ENCODE measurements around the gene GORASP1.

The GORASP1 gene

DNA sequence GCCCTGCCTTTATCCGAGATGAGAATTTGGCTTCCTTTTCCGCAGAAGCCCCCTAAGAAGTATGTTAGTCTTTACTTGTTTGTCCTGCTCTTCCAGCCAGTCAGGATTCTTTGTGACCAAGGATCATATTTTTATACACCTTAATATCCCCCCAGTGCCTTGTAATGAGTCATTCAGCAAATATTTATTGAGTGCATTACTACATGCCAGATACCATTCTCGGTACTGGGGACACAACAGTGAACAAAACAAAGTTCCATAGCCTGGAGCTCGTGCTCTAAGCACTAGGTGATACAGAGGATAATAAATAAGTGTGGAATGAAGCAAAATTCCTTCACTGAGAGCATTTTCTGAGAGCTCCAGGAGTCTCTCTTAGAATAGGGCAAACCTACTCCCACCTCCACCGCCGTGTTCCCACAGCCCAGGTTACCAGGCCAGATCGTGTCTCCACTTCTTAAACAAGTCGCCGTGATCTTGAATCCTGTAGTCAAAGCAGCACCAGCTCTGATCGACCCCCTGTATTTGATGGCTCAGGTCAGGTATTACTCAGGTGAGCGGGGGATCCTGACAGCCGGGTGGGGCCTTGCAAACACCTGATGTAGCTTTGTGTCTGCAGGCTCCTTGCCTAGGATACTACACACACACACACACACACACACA lies 18.5 kb upstream of the GORASP1 start:
- no peak for DNase-seq (ENCODE audit: low spot score)

DNA sequence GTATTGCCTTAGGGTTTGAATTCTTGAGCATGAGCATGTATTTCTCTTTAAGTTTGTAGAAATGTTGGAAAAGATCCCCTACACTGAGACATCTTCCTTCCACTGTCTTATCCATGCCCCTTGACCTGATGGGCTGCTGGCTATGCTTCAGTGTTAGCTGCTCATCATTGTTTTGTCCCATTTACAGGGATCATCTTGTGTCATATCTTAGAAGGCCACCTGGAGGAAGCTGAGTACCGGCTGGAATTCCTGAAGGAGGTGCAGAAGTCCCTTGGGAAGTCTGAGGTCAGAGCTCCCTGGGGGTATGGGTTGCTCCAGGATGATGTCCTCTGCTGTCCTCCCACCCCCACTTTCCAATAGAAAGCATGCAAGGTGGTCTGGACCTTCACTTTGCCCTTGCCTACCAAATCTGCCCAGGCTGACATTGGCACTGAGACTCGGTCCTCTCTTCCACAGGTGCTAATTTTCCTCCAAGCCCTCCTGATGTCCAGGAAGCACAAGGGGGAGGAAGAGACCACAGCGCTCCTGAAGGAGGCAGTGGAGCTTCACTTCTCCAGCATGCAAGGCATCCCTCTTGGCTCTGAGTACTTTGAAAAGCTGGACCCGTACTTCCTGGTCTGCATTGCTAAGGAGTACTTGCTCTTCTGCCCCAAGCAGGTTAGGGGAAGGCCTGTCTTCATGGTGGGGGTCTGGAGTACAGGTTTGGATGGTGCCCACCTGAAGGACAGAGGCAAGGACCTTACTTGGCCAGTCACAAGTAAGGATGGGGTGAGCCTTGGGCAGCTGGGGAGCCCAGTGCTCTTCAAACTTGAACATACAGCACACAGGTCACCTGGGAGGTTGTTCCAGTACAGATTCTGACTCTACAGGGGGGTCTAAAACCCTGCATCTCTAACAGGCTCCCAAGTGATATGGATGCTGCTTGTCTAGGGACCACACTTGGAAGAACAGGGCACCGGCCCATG lies 17.7 kb upstream of the GORASP1 start:
- DNase-seq (ENCODE audit: low spot score): no peak

DNA sequence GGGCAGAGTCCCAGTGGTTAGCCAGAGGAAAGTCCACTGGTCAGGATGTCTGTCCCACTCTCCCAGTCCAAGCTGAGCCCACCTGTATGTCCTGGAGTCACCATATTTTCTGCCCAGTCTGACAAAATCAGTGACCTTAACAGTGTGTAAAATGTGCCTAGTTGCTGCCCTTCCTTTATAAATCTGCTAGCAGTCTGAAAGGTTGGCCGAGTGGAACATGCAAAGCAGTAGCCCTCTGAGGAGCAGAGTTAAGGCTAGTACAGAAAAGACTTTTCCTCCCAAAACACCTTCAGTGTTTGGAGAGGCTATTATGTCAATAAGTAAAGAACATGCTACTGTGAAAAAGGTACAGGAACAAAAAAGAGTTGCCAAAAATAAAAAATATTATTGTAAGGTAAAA lies 15.4 kb upstream of the GORASP1 start:
- DNase-seq (ENCODE audit: low spot score): no peak

DNA sequence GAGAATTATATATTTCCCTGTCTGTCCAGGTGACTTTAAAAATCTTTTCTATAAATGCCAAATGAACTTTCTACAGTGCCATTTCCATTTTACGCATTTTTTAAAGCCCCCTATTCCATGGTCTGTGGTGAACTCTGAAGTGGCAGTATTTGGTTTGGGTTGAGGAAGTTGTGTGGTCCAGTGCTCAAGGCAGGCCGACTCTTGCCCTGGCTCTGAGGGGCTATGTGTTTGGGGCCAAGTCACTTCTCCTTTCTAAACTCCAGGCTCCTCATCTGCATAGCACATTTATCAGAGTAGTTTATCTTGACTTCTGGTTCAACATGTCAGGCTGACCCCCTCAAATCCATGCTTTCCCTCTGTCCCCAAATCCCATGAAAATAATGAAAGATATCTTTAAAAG lies 14.2 kb upstream of the GORASP1 start:
- no peak for DNase-seq (ENCODE audit: low spot score)

GRCh38 chr3:39118931-39119660 lies 11.7 kb upstream of the GORASP1 start:
- DNase-seq (ENCODE audit: low spot score): no peak

DNA sequence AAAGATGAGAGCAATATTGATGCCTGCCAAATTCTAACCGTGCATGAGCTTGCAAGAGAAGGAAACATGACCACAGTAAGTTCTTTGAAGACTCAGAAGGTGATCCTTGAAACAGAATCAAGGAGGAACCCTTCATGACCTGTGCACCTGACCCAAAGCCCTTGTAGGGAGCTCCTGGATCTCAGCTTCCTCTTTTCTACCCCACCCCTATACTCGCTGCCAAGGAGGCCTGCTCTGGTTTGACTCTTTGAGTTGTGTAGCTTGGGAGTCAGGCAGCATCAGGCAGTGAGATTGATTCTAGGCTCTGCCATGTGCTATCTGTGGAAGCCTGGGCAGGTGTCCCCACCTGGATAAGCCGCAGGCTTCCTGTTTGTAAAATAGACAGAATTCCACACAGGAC lies 10.7 kb upstream of the GORASP1 start:
- DNase-seq (ENCODE audit: low spot score): no peak

GRCh38 chr3:39115870-39116269 lies 8.4 kb upstream of the GORASP1 start:
- DNase-seq (ENCODE audit: low spot score): no peak

- no peak for DNase-seq (ENCODE audit: low spot score)
These were observed 7.0 kb upstream of the GORASP1 start for GRCh38 chr3:39114456-39114855.

DNA sequence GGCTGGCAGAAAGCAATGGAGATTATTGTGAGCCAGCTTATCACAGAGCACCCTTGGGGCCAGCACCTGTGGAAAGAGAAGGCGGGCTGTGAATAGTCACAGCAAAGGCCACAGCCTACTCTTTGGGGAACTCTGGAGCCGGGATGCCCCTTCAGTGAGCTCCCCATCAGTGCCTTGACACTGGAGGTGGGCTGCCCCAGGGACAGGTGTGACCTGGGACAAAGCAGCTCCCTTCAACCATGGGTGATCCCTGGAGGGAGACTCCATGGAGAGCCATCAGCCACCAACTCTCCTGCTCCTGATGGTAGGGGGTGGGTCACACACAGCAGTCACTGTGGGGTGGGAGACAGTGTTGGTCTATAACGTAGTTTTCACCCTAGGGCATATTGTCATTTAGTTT lies 5.9 kb upstream of the GORASP1 start:
- no peak for DNase-seq (ENCODE audit: low spot score)

DNA sequence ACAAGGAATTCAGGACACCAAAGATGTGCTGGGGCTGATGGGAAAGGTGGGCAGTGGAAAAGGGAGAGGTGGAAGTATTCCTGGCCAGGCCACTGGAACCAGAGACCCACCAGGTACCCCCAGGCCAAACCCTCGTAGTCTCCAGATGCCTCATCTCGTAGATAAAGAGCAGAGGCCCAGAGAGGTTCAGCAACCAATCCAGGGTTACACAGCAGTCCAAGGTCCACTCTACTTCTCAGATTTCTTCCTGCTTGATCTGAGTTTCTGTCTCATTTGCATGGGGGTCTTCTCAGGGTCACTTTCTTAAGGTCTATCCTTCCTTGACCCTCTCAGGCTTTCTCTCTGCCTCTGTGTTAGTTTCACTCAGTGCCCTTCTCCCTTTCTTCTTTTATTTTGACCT lies 5.1 kb upstream of the GORASP1 start:
- no peak for DNase-seq (ENCODE audit: low spot score)

- no peak for DNase-seq (ENCODE audit: low spot score)
These were observed 4.7 kb upstream of the GORASP1 start for GRCh38 chr3:39112113-39112512.

- no peak for DNase-seq (ENCODE audit: low spot score)
These were observed 2.7 kb upstream of the GORASP1 start for GRCh38 chr3:39110041-39110639.

- no peak for DNase-seq (ENCODE audit: low spot score)
These were observed 1.7 kb upstream of the GORASP1 start for GRCh38 chr3:39109086-39109485.

- no peak for DNase-seq (ENCODE audit: low spot score)
These were observed 828 bp upstream of the GORASP1 start for GRCh38 chr3:39108200-39108710.

DNA sequence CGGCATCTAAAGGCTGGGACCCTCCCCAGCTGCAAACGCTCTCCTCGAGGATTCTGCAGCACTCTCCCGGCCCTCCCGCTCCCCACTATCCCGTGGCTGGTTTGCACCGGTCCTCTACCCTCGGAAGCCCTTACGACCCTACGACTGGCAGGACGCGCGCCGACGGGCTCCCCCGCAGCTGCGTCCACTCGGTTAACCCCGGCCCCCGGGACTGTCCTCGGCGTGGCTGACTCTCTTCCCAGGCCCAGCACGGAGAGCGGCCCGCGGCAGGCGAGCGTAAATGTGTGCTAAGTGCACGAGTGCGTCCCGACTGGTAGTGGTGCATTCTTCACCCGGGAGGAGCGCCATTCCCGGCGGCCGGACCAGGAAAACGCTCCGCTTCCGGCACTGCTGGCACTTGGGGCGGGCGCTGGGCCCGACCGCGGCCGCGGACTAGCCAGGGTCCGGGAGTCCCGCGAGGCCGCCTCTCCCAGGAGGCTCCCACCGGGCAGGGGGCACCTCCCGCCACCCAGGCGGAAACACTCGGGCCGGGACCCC lies 508 bp downstream of the GORASP1 start:
- DNase-seq (ENCODE audit: low spot score): peak; percentile 85

DNA sequence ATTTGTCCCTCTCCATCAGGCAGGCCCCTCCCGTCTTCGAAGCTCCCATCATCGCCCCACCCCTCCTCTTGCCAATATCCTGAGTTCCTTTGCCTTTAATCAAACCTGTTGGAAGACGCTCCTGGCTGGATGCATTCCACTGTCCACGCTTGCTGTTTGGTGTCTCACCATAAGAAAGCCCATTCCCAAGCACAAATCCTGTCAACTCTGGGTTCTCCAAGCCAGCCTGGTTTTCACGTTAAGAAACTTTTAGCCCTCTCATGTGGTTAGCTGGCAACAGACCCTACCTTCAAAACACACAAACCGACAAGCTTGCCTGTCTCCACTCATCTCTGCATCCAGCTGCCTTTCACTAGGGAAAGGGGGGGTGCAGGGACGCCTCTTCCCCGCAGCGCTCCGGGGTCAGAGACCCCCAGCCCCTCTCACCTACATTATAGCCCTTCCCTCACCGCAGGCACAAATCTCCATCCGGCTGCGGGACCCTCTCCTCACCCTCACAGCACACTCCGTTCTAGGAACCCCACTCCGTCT lies 1.1 kb downstream of the GORASP1 start:
- DNase-seq (ENCODE audit: low spot score): peak; percentile 50

DNA sequence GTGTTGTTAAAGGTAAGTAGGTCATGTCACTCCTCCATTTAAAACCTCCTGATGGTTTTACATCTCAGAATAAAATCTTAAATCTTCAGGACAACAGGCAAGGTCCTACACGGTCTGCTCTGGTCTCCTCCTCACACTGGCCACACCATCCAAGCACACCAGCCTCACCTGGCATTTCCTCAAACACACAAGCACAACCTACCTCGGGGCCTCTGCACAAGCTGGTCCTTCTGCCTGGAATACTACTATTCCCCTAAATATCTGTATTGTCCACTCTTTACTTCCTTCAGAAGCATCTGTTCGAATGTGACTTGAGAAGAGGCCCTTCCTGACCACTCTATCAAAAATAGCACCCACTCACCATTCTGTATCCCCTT lies 1.8 kb downstream of the GORASP1 start:
- DNase-seq (ENCODE audit: low spot score): no peak

- DNase-seq (ENCODE audit: low spot score): no peak
These were observed 2.3 kb downstream of the GORASP1 start for GRCh38 chr3:39104961-39105686.

DNA sequence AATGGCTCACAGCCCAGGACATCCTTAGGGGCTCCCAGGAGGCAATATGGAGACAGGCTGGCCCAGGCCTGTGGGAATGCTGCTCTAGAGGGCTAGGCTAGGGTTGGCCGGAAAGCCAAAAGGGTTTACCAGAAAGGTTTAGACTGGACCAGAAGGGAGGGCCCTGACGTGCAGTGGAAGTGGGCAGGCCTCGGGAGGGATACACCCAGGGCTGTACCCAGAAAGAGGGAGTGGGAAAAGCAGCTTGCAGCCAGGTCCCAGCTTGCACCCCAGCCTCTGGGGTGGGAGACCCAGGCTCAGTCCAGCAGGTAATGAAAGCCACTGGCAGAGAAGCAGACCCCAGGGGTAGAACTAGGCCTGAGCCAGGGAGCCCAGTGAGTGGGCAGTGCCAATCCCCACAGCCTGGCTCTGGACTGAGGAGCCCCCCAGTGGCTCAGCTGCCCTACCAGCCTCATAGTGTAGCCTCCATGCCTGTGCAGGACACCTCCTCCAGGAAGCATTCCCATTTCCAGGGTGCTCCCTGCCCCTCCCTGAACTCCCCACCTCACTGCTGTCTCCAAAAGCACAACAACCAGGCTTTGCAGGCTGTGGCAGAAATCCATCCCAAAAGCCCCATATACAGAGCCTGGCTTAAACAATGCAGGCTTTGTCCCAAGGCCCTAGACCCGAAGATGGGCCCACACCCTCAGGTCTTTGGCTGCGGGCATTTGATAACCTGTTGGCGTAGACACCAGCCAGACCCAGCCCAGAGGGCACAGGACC lies 3.5 kb downstream of the GORASP1 start:
- DNase-seq (ENCODE audit: low spot score): no peak

DNA sequence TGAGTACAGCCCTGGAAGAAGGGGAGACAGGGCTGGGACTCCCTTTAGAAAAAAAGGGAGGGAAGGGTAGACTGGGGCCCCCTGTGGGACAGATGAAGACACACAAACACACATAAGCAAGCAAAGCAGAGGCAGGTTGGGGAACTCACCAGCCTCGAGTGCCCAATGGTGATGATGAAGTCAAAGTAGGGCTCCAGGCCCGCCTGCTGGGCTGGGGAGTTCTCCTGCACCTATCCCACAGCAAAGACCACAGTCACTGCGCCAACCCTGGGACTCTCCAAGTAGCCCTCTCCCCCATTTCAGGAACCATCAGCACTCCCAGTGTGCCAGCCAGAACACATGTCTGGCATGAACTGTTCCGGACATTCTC lies 4.1 kb downstream of the GORASP1 start:
- no peak for DNase-seq (ENCODE audit: low spot score)
